BLaER1 treated with 17β-estradiol and CSF1 and Interleukin-3, amounts not matched to agents 10 nM and 100 nM (cell line): ENCODE data around the gene SLC47A2.

Experiments
- H3K27ac ChIP-seq, 11 experiments: shearing (Covaris generic); formaldehyde crosslinking; 2 replicates each; pipeline ENCODE4 v1.8.1; 2022
- H3K27me3 ChIP-seq, 11 experiments: shearing (Covaris generic); formaldehyde crosslinking; 2 replicates each; pipeline ENCODE4 v1.8.1; 2022
- H3K36me3 ChIP-seq, 11 experiments: shearing (Covaris generic); formaldehyde crosslinking; 2 replicates each; pipeline ENCODE4 v1.8.1; 2022
- H3K4me1 ChIP-seq, 10 experiments: shearing (Covaris generic); formaldehyde crosslinking; 2 replicates each; pipeline ENCODE4 v1.8.1; 2022
- H3K4me2 ChIP-seq, 11 experiments: shearing (Covaris generic); formaldehyde crosslinking; 2 replicates each; pipeline ENCODE4 v1.8.1; 2022
- H3K4me3 ChIP-seq, 10 experiments: shearing (Covaris generic); formaldehyde crosslinking; 2 replicates each; pipeline ENCODE4 v1.8.1; 2022
- H3K9ac ChIP-seq, 11 experiments: shearing (Covaris generic); formaldehyde crosslinking; 2 replicates each; pipeline ENCODE4 v1.8.1; 2022
- H3K9me3 ChIP-seq, 11 experiments: shearing (Covaris generic); formaldehyde crosslinking; replicated peaks in 1 of 11; 2 replicates each; pipeline ENCODE4 v1.8.1; 2022
- H4K20me1 ChIP-seq, 11 experiments: shearing (Covaris generic); formaldehyde crosslinking; 2 replicates each; pipeline ENCODE4 v1.8.1; 2022
- Cebpa-rat ChIP-seq, 11 experiments: shearing (Covaris generic); IDR thresholded peaks; 2 replicates each; pipeline ENCODE4 v1.8.1; 2022

The SLC47A2 gene

DNA sequence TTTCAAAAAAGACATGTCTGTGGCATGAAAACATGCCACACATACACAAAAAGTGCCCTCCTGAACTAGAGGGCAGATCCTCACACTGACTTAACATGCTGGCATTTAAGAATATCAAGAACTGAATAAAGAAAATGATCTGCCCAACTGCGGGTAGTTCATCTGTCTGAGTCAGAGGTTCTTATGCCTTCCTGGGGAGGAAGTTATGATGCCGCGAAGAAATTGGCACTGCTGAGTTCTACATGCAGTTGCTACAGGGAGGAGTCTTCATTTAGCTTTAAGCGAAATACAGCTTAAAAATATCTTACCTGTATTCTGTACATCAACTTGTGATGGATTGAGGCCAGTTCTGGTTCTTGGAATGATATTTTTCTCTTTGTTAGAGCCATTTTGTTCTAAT is 61.5 kb downstream of the SLC47A2 start:
- peaks cover 12 to 25% (median 22%) of the 10 kb centered on the region in 11 experiments; a peak in 19 of 22 replicates for H3K9me3 ChIP-seq
- H3K36me3 ChIP-seq, result peaks cover 32 to 71% (median 44%) of the 10 kb centered on the region in 11 experiments
- no peak overlapping the region for H3K4me2 ChIP-seq
- H3K27me3 ChIP-seq, result no peaks in the 10 kb centered on the region
- H4K20me1 ChIP-seq, result no peaks in the 10 kb centered on the region
- peaks cover 19 to 38% (median 27%) of the 10 kb centered on the region in 10 experiments for H3K4me1 ChIP-seq
- no peak overlapping the region for H3K9ac ChIP-seq
- H3K4me3 ChIP-seq, result no peak overlapping the region
- no peak for TF ChIP-seq Cebpa-rat (IDR thresholded peaks at IDR 0.05)
- no peak overlapping the region for H3K27ac ChIP-seq

DNA sequence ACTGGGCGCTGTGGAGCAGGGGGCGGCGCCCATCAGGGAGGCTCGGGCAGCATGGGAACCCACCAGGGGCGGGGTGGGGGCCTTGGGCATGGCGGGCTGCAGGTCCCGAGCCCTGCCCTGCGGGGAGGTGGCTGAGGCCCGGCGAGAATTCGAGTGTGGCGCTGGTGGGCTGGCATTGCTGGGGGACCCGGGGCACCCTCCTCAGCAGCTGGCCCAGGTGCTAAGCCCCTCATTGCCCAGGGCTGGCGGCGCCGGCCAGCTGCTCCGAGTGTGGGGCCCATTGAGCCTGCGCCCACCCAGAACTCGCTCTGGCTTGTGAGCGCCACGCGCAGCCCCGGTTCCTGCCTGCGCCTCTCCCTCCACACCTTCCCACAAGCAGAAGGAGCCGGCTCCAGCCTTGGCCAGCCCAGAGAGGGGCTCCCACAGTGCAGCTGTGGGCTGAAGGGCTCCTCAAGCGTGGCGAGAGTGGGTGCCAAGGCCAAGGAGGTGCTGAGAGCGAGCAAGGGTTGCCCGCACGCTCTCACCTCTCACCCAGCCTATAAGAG is 62.0 kb downstream of the SLC47A2 start:
- H3K27ac ChIP-seq, result no peak overlapping the region
- peaks cover 24 to 43% (median 32%) of the 10 kb centered on the region in 10 experiments for H3K4me1 ChIP-seq
- H3K36me3 ChIP-seq, result peaks cover 27 to 69% (median 44%) of the 10 kb centered on the region in 11 experiments
- no peaks in the 10 kb centered on the region for H4K20me1 ChIP-seq
- H3K9ac ChIP-seq, result no peak overlapping the region
- no peak overlapping the region for H3K4me3 ChIP-seq
- no peak for TF ChIP-seq Cebpa-rat (IDR thresholded peaks at IDR 0.05)
- no peak overlapping the region for H3K4me2 ChIP-seq
- H3K27me3 ChIP-seq, result no peaks in the 10 kb centered on the region
- H3K9me3 ChIP-seq, result peaks cover 12 to 25% (median 22%) of the 10 kb centered on the region in 11 experiments; a peak in 19 of 22 replicates

DNA sequence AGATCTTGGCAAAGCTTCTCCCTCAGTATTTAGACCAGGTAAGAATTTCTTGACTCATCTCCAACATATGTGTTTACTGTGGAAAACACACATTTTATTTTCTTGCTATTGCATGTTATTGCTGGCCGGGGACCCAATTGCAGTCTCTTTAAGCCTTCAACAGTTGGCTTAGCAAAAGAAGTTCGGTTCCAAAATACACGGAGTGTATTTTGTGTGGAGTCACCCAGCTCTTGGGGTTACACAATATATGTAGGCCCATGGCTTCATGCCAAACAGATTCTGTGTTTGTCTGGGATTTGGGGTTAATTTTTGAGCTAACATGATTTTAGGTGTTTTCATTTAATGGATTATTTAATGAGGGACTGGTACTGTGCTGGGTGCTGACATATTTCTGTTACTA is 63.8 kb downstream of the SLC47A2 start:
- TF ChIP-seq Cebpa-rat (IDR thresholded peaks at IDR 0.05), result no peak
- no peaks in the 10 kb centered on the region for H4K20me1 ChIP-seq
- H3K4me2 ChIP-seq, result no peak overlapping the region
- H3K4me1 ChIP-seq, result peaks cover 30 to 55% (median 41%) of the 10 kb centered on the region in 10 experiments
- H3K27ac ChIP-seq, result no peak overlapping the region
- no peak overlapping the region for H3K9ac ChIP-seq
- no peaks in the 10 kb centered on the region for H3K27me3 ChIP-seq
- peaks cover 12 to 25% (median 22%) of the 10 kb centered on the region in 11 experiments; a peak in 19 of 22 replicates for H3K9me3 ChIP-seq
- H3K36me3 ChIP-seq, result peaks cover 27 to 54% (median 43%) of the 10 kb centered on the region in 11 experiments
- no peak overlapping the region for H3K4me3 ChIP-seq

DNA sequence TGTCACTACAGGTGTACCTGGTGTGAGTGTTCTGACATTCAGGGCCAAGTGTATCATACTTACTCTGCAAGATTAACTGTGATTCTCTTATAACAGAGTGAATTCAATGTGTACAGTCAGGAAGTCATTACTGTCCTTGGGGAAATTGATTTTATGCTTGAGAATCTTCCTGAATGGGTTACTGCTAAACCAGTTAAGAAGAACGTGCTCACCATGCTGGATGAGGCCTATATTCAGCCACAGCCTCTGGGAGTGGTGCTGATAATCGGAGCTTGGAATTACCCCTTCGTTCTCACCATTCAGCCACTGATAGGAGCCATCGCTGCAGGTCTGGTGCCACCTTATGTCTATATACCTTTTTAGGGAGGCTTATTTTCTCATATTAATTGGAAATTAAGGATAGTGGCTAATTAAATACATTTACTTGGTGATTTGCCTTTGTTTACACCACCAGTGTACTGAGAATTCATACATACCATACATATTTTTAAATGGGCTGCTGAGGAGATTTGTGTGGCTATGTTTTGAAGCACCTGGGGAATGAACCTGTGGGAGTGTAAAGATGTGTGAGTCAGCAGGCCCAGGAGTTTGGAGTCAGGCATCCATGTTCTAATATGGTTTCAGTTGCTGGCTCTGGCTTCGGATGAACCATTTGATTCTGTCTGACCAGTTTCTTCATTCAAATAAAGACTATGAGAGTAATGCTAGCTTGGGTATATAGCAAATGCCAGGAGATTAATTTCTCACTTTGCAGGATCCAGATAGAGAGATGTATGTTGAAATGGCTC is 64.7 kb downstream of the SLC47A2 start:
- H3K4me1 ChIP-seq, result peaks cover 33 to 57% (median 49%) of the 10 kb centered on the region in 10 experiments
- 0 out of 22 replicates have a peak overlapping the region, but pooled peaks of 2 of the 11 experiments have one; percentile 4 to 8 for H3K9ac ChIP-seq
- no peaks in the 10 kb centered on the region for H3K27me3 ChIP-seq
- no peak for TF ChIP-seq Cebpa-rat (IDR thresholded peaks at IDR 0.05)
- H3K36me3 ChIP-seq, result peaks cover 27 to 47% (median 43%) of the 10 kb centered on the region in 11 experiments
- no peak overlapping the region for H3K27ac ChIP-seq
- H4K20me1 ChIP-seq, result no peaks in the 10 kb centered on the region
- no peak overlapping the region for H3K4me3 ChIP-seq
- peaks cover 12 to 25% (median 22%) of the 10 kb centered on the region in 11 experiments; a peak in 19 of 22 replicates for H3K9me3 ChIP-seq
- peak overlapping the region in 9 of 11 experiments; percentile 0 to 92 (median 46); a peak in 15 of 22 replicates for H3K4me2 ChIP-seq

DNA sequence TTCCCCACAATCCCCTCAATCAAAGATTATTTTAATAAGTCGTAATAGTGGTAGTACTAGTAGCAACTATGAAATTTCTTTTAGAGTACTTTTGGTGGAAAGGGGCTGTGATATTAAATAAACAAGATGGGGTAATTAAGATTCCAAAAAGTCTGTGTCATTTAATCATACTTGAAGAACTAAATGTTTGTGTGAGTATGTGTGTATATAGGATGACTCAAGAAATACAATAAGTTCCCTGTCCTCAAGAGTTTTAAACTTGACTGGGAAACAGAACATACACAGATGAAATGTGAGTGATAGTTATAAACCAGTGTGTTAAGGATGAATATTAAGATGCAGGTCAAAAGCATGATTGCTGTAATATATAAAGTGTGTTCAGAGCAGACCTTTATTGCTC is 65.6 kb downstream of the SLC47A2 start:
- Histone ChIP-seq H3K9me3 (peaks cover 12 to 25% (median 22%) of the 10 kb centered on the region in 11 experiments; a peak in 19 of 22 replicates), H3K4me3 (no peak overlapping the region), H3K9ac (0 out of 22 replicates have a peak overlapping the region, but pooled peaks of 1 of the 11 experiments have one; percentile 4), H4K20me1 (no peaks in the 10 kb centered on the region), H3K4me2 (peak overlapping the region in 10 of 11 experiments; percentile 0 to 95 (median 88); a peak in 12 of 22 replicates), H3K4me1 (peaks cover 28 to 50% (median 47%) of the 10 kb centered on the region in 10 experiments), H3K27me3 (no peaks in the 10 kb centered on the region), H3K27ac (no peak overlapping the region), H3K36me3 (peaks cover 27 to 43% (median 37%) of the 10 kb centered on the region in 11 experiments)
- no peak for TF ChIP-seq Cebpa-rat (IDR thresholded peaks at IDR 0.05)

DNA sequence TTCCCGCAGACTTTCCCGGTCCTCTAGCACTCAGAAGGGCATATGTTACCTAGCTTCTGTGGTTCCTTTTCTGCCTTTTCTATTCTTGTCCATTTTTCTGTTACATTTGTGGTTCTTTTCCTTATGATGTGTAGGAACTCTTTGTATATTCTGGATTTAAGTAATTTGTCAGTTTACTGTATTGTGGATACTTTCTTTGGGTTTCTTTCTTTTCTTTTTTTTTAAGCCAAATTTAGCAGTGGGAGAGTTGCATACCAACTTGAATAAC is 67.2 kb downstream of the SLC47A2 start:
- Histone ChIP-seq H4K20me1 (no peaks in the 10 kb centered on the region), H3K4me2 (peak overlapping the region; percentile 81 to 99 (median 89)), H3K36me3 (peaks cover 15 to 28% (median 21%) of the 10 kb centered on the region in 11 experiments), H3K4me1 (peaks cover 28 to 49% (median 47%) of the 10 kb centered on the region in 10 experiments), H3K27me3 (no peaks in the 10 kb centered on the region), H3K9ac (peak overlapping the region; percentile 82 to 91 (median 87)), H3K4me3 (peak overlapping the region; percentile 62 to 82 (median 72)), H3K27ac (peak overlapping the region in 9 of 11 experiments; percentile 87 to 95 (median 93); a peak in 17 of 22 replicates), H3K9me3 (peaks cover 4 to 16% (median 13%) of the 10 kb centered on the region in 11 experiments; a peak in 18 of 22 replicates)
- TF ChIP-seq Cebpa-rat (IDR thresholded peaks at IDR 0.05), result no peak

DNA sequence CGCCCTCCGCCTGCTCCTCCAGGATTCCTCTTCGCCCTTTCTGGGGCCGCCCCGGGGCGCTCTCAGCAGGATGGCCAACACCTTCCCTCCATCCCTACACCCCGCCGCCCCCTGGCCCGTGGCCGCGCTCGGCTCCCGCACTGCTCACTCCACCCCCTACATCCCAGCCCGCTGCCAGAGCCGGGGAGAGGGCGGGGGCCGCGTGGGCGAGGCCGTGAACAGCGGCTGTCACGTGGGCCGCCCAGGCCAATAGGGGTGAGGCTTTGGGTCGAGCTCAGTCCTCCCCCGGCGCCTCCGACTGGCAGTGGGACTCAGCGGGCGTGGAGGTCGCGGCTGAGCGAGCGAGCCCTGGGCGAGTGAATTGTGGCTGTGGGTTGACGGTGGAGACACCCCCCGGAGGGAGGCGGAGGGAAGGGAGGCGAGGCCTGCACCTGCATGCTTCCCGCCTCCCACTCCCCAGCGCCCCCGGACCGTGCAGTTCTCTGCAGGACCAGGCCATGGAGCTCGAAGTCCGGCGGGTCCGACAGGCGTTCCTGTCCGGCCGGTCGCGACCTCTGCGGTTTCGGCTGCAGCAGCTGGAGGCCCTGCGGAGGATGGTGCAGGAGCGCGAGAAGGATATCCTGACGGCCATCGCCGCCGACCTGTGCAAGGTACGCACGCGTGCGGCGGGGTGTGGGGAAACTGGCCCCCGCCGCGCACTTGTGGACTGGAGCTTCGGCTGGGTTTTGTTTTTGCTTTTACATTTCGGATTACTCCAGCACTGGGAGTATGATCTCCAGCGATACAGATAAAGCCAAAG is 67.7 kb downstream of the SLC47A2 start, which contains the start of gene ALDH3A2:
TSS of gene ALDH3A2 (plus strand) at position 277 of the 799 bp plus-strand sequence. CDS start at position 498, 221 bp downstream.
- Histone ChIP-seq H4K20me1 (no peaks in the 10 kb centered on the region), H3K27me3 (no peaks in the 10 kb centered on the region), H3K9me3 (peaks cover 0 to 11% (median 8%) of the 10 kb centered on the region in 11 experiments; a peak in 16 of 22 replicates), H3K36me3 (peaks cover 12 to 23% (median 17%) of the 10 kb centered on the region in 11 experiments; a peak in 19 of 22 replicates), H3K27ac (peak within 1 kb of the TSS; percentile 80 to 95 (median 92)), H3K9ac (peak within 1 kb of the TSS; percentile 82 to 91 (median 87)), H3K4me2 (peak within 1 kb of the TSS; percentile 81 to 99 (median 89)), H3K4me1 (peaks cover 28 to 49% (median 47%) of the 10 kb centered on the region in 10 experiments), H3K4me3 (peak within 1 kb of the TSS; percentile 62 to 82 (median 72))
- no peak for TF ChIP-seq Cebpa-rat (IDR thresholded peaks at IDR 0.05)

DNA sequence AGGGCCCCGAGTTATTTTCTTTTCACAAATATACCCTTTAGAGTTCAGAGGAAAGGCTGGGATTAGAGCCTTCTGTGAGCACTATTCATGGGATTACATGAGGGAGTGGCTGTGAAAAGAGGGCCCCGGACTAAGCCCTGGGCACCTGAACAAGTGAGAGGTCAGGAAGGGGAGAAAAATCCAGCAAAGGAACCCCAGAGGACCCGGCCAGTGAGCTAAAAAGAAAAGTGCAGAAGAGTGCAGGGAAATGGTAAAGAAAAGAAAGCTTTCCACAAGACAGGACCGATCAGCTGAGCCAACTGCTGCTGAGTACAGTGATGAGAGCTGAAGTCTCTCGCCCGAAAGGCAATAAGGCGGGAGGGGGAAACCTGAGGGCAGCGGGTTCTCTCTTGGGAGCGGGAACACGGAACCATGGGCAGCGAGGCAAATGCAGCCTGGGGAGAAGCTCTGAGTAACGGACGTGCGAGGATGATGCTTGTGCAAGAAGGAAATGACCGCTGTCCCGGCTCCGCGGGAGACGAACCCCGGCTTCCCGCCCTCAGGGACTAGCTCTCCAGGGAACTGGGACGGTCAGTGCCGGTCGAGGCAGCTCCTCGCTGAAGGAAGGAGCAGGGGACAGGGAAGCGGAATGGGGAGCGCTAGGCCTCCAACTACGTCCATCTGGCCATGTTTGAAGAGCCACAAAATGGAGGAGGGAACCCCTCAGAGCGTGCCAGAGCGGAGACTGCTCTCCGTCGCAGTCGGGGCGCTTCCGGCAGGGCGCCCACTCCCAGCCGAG is 68.5 kb downstream of the SLC47A2 start:
- H3K9me3 ChIP-seq, result peaks cover 0 to 3% (median 0%) of the 10 kb centered on the region in 11 experiments; a peak in 5 of 22 replicates
- H3K9ac ChIP-seq, result peak overlapping the region; percentile 82 to 91 (median 87)
- H3K27me3 ChIP-seq, result no peaks in the 10 kb centered on the region
- peak overlapping the region; percentile 81 to 99 (median 89) for H3K4me2 ChIP-seq
- peak in 1 of 11 experiments; percentile 15; a peak in 1 of 22 replicates for TF ChIP-seq Cebpa-rat (IDR thresholded peaks at IDR 0.05)
- H3K4me1 ChIP-seq, result peaks cover 28 to 49% (median 47%) of the 10 kb centered on the region in 10 experiments
- peak overlapping the region; percentile 80 to 95 (median 92) for H3K27ac ChIP-seq
- H4K20me1 ChIP-seq, result no peaks in the 10 kb centered on the region
- peaks cover 4 to 15% (median 9%) of the 10 kb centered on the region in 11 experiments; a peak in 19 of 22 replicates for H3K36me3 ChIP-seq
- peak overlapping the region; percentile 62 to 82 (median 72) for H3K4me3 ChIP-seq
